ENCODE data around the gene ATG10. TPM values are rescaled to one million over a fixed set of nuclear protein-coding genes. Genes with fewer than 3 reads are reported as not detected.

ATG10 gene
- total RNA-seq, 2 donors from 2014 or later: 3.2 to 16.7 TPM

DNA sequence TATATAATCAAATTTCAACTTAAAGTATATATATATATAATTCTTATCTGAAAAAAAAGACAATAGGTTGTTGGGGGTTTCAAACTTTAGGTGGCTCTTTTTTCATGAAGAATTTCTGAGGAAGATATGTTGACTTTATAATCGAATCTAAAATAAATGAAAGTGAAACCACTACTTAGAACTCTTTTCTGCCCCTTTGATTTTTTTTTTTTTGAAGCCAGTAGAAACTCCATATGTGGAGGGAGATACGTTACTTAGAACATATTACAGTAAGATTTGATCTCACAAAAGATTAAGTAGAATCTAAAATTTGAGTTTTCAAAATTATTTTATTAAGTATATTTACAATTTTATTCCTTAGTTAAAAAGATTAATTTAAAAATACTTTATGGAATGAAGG is 96.9 kb downstream of the ATG10 start:
- TF ChIP-seq, protein P1, sequence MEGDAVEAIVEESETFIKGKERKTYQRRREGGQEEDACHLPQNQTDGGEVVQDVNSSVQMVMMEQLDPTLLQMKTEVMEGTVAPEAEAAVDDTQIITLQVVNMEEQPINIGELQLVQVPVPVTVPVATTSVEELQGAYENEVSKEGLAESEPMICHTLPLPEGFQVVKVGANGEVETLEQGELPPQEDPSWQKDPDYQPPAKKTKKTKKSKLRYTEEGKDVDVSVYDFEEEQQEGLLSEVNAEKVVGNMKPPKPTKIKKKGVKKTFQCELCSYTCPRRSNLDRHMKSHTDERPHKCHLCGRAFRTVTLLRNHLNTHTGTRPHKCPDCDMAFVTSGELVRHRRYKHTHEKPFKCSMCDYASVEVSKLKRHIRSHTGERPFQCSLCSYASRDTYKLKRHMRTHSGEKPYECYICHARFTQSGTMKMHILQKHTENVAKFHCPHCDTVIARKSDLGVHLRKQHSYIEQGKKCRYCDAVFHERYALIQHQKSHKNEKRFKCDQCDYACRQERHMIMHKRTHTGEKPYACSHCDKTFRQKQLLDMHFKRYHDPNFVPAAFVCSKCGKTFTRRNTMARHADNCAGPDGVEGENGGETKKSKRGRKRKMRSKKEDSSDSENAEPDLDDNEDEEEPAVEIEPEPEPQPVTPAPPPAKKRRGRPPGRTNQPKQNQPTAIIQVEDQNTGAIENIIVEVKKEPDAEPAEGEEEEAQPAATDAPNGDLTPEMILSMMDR (IDR thresholded peaks at IDR 0.05): no peak
- TF ChIP-seq POLR2A (IDR thresholded peaks at IDR 0.05): no peak
- no peak for TF ChIP-seq POLR2AphosphoS5 (IDR thresholded peaks at IDR 0.05)
- DNase-seq (ENCODE audit: low spot score): no peak
- no peak overlapping the region for H3K27ac ChIP-seq
- no peaks in the 10 kb centered on the region for H3K36me3 ChIP-seq
- no peaks in the 10 kb centered on the region for H3K9me3 ChIP-seq
- 33% methylated on average over 2 of the region's 2 CpGs for WGBS
- H3K27me3 ChIP-seq (replicated peaks; ENCODE audit: insufficient read depth): no peaks in the 10 kb centered on the region
- no peak overlapping the region for H3K4me3 ChIP-seq
- intact Hi-C loops (cut with DNase I): no loop called here
- H3K4me1 ChIP-seq (replicated peaks): no peaks in the 10 kb centered on the region

DNA sequence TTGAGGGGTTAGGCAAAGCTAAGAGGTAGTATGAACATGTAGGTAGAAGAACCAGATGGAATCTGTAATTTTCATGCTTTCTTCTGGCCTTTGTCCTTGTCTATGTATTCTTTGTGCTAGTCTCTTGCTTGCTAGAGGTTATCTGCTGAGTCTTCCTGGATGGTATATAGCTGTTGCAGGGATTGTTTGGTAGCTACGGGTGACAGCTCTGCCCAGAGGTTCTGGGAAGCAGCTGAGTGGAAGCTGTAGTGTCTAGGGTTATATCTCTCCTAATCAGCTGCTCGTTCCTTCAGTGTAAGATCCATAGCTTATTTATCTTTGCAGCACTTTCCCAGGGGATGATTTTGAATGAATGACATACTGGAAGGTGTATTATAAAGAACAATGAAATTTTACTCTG is 100.3 kb downstream of the ATG10 start:
- Histone ChIP-seq H3K4me3 (no peak overlapping the region), H3K27ac (no peak overlapping the region), H3K27me3 (replicated peaks; ENCODE audit: insufficient read depth) (no peaks in the 10 kb centered on the region), H3K36me3 (no peaks in the 10 kb centered on the region), H3K4me1 (replicated peaks) (no peaks in the 10 kb centered on the region), H3K9me3 (no peaks in the 10 kb centered on the region)
- no peak for DNase-seq (ENCODE audit: low spot score)
- intact Hi-C loops (cut with DNase I): no loop called here
- 83% methylated on average over 2 of the region's 2 CpGs for WGBS
- TF ChIP-seq POLR2AphosphoS5 (IDR thresholded peaks at IDR 0.05) (no peak), POLR2A (IDR thresholded peaks at IDR 0.05) (no peak)

DNA sequence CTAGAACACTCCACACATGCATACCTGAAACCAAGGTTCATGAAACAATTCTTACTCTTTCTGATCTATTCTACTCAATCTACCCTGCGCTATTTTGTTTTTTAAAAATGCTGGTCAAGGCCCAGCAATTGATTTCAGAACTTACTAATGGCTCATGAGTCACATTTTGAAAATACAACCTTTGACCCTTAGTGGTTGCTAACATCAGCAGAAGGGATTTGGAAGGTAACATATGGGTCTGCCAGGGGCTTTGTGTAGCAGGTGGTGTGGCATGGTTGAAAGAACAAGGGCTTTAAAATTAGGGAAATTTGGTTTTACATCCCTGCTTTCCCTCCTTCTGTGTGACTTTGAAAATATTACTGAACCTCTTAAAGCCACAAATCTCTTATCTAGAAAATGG is 101.4 kb downstream of the ATG10 start:
- 100% methylated on average over 1 of the region's 1 CpG for WGBS
- intact Hi-C loops (cut with DNase I): no loop called here
- no peak for DNase-seq (ENCODE audit: low spot score)
- H3K4me3 ChIP-seq: no peak overlapping the region
- H3K27me3 ChIP-seq (replicated peaks; ENCODE audit: insufficient read depth): no peaks in the 10 kb centered on the region
- no peaks in the 10 kb centered on the region for H3K9me3 ChIP-seq
- H3K27ac ChIP-seq: no peak overlapping the region
- TF ChIP-seq POLR2AphosphoS5 (IDR thresholded peaks at IDR 0.05) (no peak), POLR2A (IDR thresholded peaks at IDR 0.05) (no peak)
- TF ChIP-seq, protein P1 (IDR thresholded peaks at IDR 0.05): no peak
- no peaks in the 10 kb centered on the region for H3K4me1 ChIP-seq (replicated peaks)
- H3K36me3 ChIP-seq: no peaks in the 10 kb centered on the region

DNA sequence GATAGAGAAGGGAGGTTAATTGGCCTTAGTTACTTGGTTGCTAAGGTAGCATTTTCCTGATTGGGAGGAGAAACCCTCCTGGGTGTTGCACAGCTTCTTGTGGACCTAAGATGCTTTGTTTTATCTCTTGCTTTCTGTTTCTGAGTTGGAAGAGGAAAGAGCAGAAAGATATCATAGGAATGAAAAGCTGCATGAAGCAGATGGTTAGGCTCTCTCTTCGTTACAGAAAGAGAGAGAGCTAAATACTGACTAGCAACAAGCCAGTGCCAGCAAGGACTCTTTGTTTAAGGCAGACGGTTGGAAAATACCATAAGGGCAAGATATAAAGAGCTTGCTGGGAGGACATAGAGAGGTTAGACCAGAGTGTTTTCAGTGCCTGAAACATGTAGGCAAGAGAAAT is 103.1 kb downstream of the ATG10 start:
- Histone ChIP-seq H3K27me3 (replicated peaks; ENCODE audit: insufficient read depth) (no peaks in the 10 kb centered on the region), H3K27ac (no peak overlapping the region), H3K9me3 (no peaks in the 10 kb centered on the region), H3K4me3 (no peak overlapping the region), H3K4me1 (replicated peaks) (no peaks in the 10 kb centered on the region), H3K36me3 (no peaks in the 10 kb centered on the region)
- 23% methylated on average over 2 of the region's 2 CpGs for WGBS
- intact Hi-C loops (cut with DNase I): no loop called here
- TF ChIP-seq POLR2AphosphoS5 (IDR thresholded peaks at IDR 0.05) (no peak), POLR2A (IDR thresholded peaks at IDR 0.05) (no peak)
- TF ChIP-seq, protein P1 (IDR thresholded peaks at IDR 0.05): no peak
- no peak for DNase-seq (ENCODE audit: low spot score)

DNA sequence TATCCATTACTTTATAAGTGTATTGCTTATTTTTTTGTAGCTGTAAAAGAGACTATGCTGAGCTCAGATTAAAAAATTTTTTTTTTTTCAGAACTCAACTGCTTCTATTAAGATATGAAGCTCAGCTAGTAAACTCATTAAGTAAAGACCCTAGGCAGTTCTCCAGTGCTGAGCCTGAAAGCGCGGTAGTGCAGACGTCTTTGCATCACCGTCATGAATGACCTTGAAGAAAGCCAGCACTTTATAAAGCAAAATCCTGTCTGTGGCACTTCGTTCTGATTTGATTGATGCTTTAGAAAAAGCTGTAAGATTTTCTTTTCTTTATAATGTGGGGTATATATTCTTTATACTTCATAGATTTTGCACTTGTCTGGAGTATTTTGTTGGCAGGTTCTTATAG is 105.7 kb downstream of the ATG10 start:
- Histone ChIP-seq H3K27me3 (replicated peaks; ENCODE audit: insufficient read depth) (no peaks in the 10 kb centered on the region), H3K9me3 (no peaks in the 10 kb centered on the region), H3K27ac (no peak overlapping the region), H3K4me3 (no peak overlapping the region), H3K36me3 (no peaks in the 10 kb centered on the region), H3K4me1 (replicated peaks) (no peaks in the 10 kb centered on the region)
- 98% methylated on average over 5 of the region's 5 CpGs for WGBS
- no peak for DNase-seq (ENCODE audit: low spot score)
- intact Hi-C loops (cut with DNase I): no loop called here
- TF ChIP-seq POLR2A (IDR thresholded peaks at IDR 0.05) (no peak), POLR2AphosphoS5 (IDR thresholded peaks at IDR 0.05) (no peak)
- TF ChIP-seq, protein P1 (IDR thresholded peaks at IDR 0.05): no peak

All from prostate gland (tissue), 2 donors.